Stomach (tissue), 9 donors: Measurements from ENCODE around the gene SLC25A45. TPM values are rescaled to one million over a fixed set of nuclear protein-coding genes. Genes with fewer than 3 reads are reported as not detected.

Experiments used
- DNase-seq, 2 donors: peaks; one replicate each; pipeline versions ENCODE4 v3.0.0 to v3.0.0-alpha.2; 2013 to 2019
- H3K27ac ChIP-seq, 5 donors: fragments of 200-600 bp in 4 of 5; sonication (generic) in 4 of 5; one replicate each; pipeline ENCODE4 v1.5.1; 2013 to 2019; ENCODE audit warnings: mild to moderate bottlenecking in 1 of 5, moderate library complexity in 1 of 5
- H3K27me3 ChIP-seq, 3 donors: fragments of 200-600 bp; sonication (generic); one replicate each; pipeline ENCODE4 v1.5.1; 2017 to 2019; ENCODE audit warnings: mixed run types in 1 of 3
- H3K36me3 ChIP-seq, 4 donors: fragments of 200-600 bp; sonication (generic); 1 replicate in 3 of 4; 2 replicates in 1 of 4; pipeline ENCODE4 v1.5.1; 2016 to 2019
- H3K4me1 ChIP-seq, 4 donors: fragments of 200-600 bp; sonication (generic); one replicate each; pipeline ENCODE4 v1.5.1; 2016 to 2019
- H3K4me3 ChIP-seq, 4 donors: fragments of 200-600 bp; sonication (generic) in 3 of 4; one replicate each; pipeline ENCODE4 v1.5.1; 2016 to 2019; ENCODE audit warnings: mild to moderate bottlenecking in 1 of 4
- H3K9me3 ChIP-seq, 4 donors: fragments of 200-600 bp; sonication (generic); one replicate each; pipeline ENCODE4 v1.5.1; 2016 to 2019
- CTCF ChIP-seq, 7 experiments: fragments of 450-650 bp in 4 of 7; fragments of 200-600 bp in 3 of 7; sonication (generic) in 3 of 7; IDR thresholded peaks; one replicate each; pipeline ENCODE4 v1.5.1; 2016 to 2019; ENCODE audit warnings: antibody characterized with exemption in 7 of 7, control low read depth in 2 of 7, mild to moderate bottlenecking in 1 of 7
- EP300 ChIP-seq: sonication (generic); formaldehyde crosslinking; IDR thresholded peaks from one replicate; pipeline ENCODE4 v1.6.1; 2017; ENCODE audit warnings: antibody characterized with exemption
- POLR2A ChIP-seq, 4 donors: fragments of 450-650 bp; IDR thresholded peaks; one replicate each; pipeline ENCODE4 v1.6.1; 2016; ENCODE audit warnings: antibody characterized with exemption in 4 of 4, control low read depth in 2 of 4, mild to moderate bottlenecking in 1 of 4, moderate library complexity in 1 of 4
- POLR2AphosphoS5 ChIP-seq, 3 donors: sonication (generic); formaldehyde crosslinking; IDR thresholded peaks; one replicate each; pipeline ENCODE4 v1.6.1; 2016; ENCODE audit warnings: antibody characterized with exemption in 3 of 3
- WGBS, 5 donors: extraction: QIAGEN DNeasy Blood & Tissue Kit in 3 of 5; methylation state at CpG; one replicate each; pipeline versions ENCODE4 v1.1.5 to v1.1.7; 2013 to 2018; 5-methylcytosine and 5-hydroxymethylcytosine counted together
- intact Hi-C: fragments of 100-400 bp; cut with DNase I; formaldehyde crosslinking; loops from one replicate; pipeline ENCODE4 v1.15.1; 2023; ENCODE audit warnings: low total_unique reads
- polyA plus RNA-seq, 3 donors: library from polyadenylated mRNA; stranded (reverse); fragments of 200-250 nt; gene quantifications; one replicate each; pipeline ENCODE4 v1.2.3, GENCODE V29; 2013
- total RNA-seq, 5 donors: library from RNA; depleted of rRNA; stranded (reverse); fragments of >200 nt; gene quantifications; one replicate each; pipeline versions ENCODE4 v1.1.0 to v1.2.3, GENCODE V29; 2014 to 2016
- donor health status: healthy with polysubstance abuse.
- donor health status: Bipolar disorder and iron deficiency.
- donor health status: healthy.

The SLC25A45 gene
- total and polyA plus RNA-seq, 8 donors: 1.2 to 101 (median 2.7) TPM

GRCh38 chr11:65394125-65394536, 11.7 kb upstream of the SLC25A45 start:
- no peaks in the 10 kb centered on the region for H3K9me3 ChIP-seq
- 92 to 97% (median 96%) methylated on average over 13 to 20 of the region's 20 CpGs for WGBS, 5 donors
- H3K4me3 ChIP-seq: no peak overlapping the region
- no peak overlapping the region for H3K27ac ChIP-seq
- no peaks in the 10 kb centered on the region for H3K27me3 ChIP-seq
- peaks cover 45 to 100% (median 92%) of the 10 kb centered on the region in 4 donors for H3K36me3 ChIP-seq
- DNase-seq: no peak
- TF ChIP-seq CTCF (IDR thresholded peaks at IDR 0.05) (no peak), POLR2AphosphoS5 (IDR thresholded peaks at IDR 0.05) (no peak), POLR2A (IDR thresholded peaks at IDR 0.05) (no peak), EP300 (no peak)
- H3K4me1 ChIP-seq: peaks cover 18 to 33% (median 27%) of the 10 kb centered on the region in 4 donors
- intact Hi-C loops: no loop called here

GRCh38 chr11:65393513-65394079, 11.2 kb upstream of the SLC25A45 start:
- DNase-seq: no peak
- intact Hi-C loops: no loop called here
- Histone ChIP-seq H3K4me3 (no peak overlapping the region), H3K9me3 (no peaks in the 10 kb centered on the region), H3K27ac (no peak overlapping the region), H3K27me3 (no peaks in the 10 kb centered on the region), H3K4me1 (peaks cover 24 to 39% (median 32%) of the 10 kb centered on the region in 4 donors), H3K36me3 (peaks cover 45 to 97% (median 91%) of the 10 kb centered on the region in 4 donors)
- TF ChIP-seq POLR2A (IDR thresholded peaks at IDR 0.05) (no peak), EP300 (no peak), CTCF (IDR thresholded peaks at IDR 0.05) (no peak), POLR2AphosphoS5 (IDR thresholded peaks at IDR 0.05) (no peak)
- 87 to 93% (median 90%) methylated on average over 3 to 17 of the region's 17 CpGs for WGBS, 5 donors

- intact Hi-C loops: no loop called here
- no peaks in the 10 kb centered on the region for H3K9me3 ChIP-seq
- H3K36me3 ChIP-seq: peaks cover 40 to 91% (median 85%) of the 10 kb centered on the region in 4 donors
- no peaks in the 10 kb centered on the region for H3K27me3 ChIP-seq
- peaks cover 30 to 46% (median 39%) of the 10 kb centered on the region in 4 donors for H3K4me1 ChIP-seq
- 83 to 90% (median 87%) methylated on average over 5 of the region's 5 CpGs for WGBS, 5 donors
- no peak overlapping the region for H3K27ac ChIP-seq
- DNase-seq: no peak
- H3K4me3 ChIP-seq: no peak overlapping the region
- TF ChIP-seq EP300: no peak
- no peak for TF ChIP-seq CTCF (IDR thresholded peaks at IDR 0.05)
- no peak for TF ChIP-seq POLR2A (IDR thresholded peaks at IDR 0.05)
- no peak for TF ChIP-seq POLR2AphosphoS5 (IDR thresholded peaks at IDR 0.05)
Observed at GRCh38 chr11:65392899-65393298, 10.5 kb upstream of the SLC25A45 start.

- Histone ChIP-seq H3K4me1 (peaks cover 36 to 51% (median 45%) of the 10 kb centered on the region in 4 donors), H3K36me3 (peaks cover 35 to 86% (median 80%) of the 10 kb centered on the region in 4 donors), H3K4me3 (no peak overlapping the region), H3K9me3 (no peaks in the 10 kb centered on the region), H3K27ac (peak overlapping the region in 1 of 5 donors; percentile 71), H3K27me3 (no peaks in the 10 kb centered on the region)
- DNase-seq: no peak
- TF ChIP-seq EP300: no peak
- intact Hi-C loops: no loop called here
- 84 to 91% (median 88%) methylated on average over 9 to 13 of the region's 13 CpGs for WGBS, 5 donors
Observed at GRCh38 chr11:65392186-65392829, 9.9 kb upstream of the SLC25A45 start.

- Histone ChIP-seq H3K27ac (peak overlapping the region; percentile 18 to 71 (median 62)), H3K4me3 (peak overlapping the region in 2 of 4 donors; percentile 1 to 22), H3K4me1 (peaks cover 42 to 59% (median 52%) of the 10 kb centered on the region in 4 donors), H3K27me3 (no peaks in the 10 kb centered on the region), H3K9me3 (no peaks in the 10 kb centered on the region), H3K36me3 (peaks cover 27 to 72% (median 66%) of the 10 kb centered on the region in 4 donors)
- DNase-seq: peak in 1 of 2 donors; percentile 48
- intact Hi-C loops: no loop called here
- peak in 1 of 3 donors; percentile 12 for TF ChIP-seq POLR2AphosphoS5 (IDR thresholded peaks at IDR 0.05)
- no peak for TF ChIP-seq CTCF (IDR thresholded peaks at IDR 0.05)
- no peak for TF ChIP-seq EP300
- WGBS, 5 donors: 61 to 84% (median 70%) methylated on average over 5 to 9 of the region's 9 CpGs
Observed at GRCh38 chr11:65390996-65391395, 8.6 kb upstream of the SLC25A45 start.
